Measurements from ENCODE around the gene AOPEP. TPM values are rescaled to one million over a fixed set of nuclear protein-coding genes. Genes with fewer than 3 reads are reported as not detected.

Gene AOPEP
- total and polyA plus RNA-seq, 9 of the 15 experiments (the other 6 are each of a cell fraction or from before 2014, with no cell fraction given) = 4.5 to 19.3 (median 13.5) TPM

GRCh38 chr9:94825611-94825958 is 99.1 kb downstream of the AOPEP start:
- Histone ChIP-seq H3K9me3 (replicated peaks; ENCODE audit: control insufficient read depth, insufficient read depth, low read depth, low read length) (no peaks in the 10 kb centered on the region), H3K27me3 (ENCODE audit: control insufficient read depth in 2 of 2, insufficient read depth in 2 of 2, low read length in 2 of 2) (no peaks in the 10 kb centered on the region), H3K79me2 (ENCODE audit: control insufficient read depth, insufficient read depth, low read length) (no peaks in the 10 kb centered on the region), H3K4me2 (ENCODE audit: insufficient read depth, low read length) (no peak overlapping the region), H4K20me1 (replicated peaks; ENCODE audit: control insufficient read depth, insufficient read depth, low read length) (no peaks in the 10 kb centered on the region), H3K4me3 (no peak overlapping the region), H2AFZ (ENCODE audit: low read depth, low read length) (no peak overlapping the region), H3K9ac (ENCODE audit: insufficient read depth in 1 of 2, low read depth in 2 of 2, low read length in 2 of 2) (no peak overlapping the region), H3K27ac (ENCODE audit: extremely low read depth, low read depth, low read length) (no peak overlapping the region), H3K9me1 (ENCODE audit: control insufficient read depth, insufficient read depth, low read length) (no peaks in the 10 kb centered on the region), H3K36me3 (ENCODE audit: control insufficient read depth, insufficient read depth, low read length) (no peaks in the 10 kb centered on the region), H3K4me1 (replicated peaks in 1 of 2; ENCODE audit: control insufficient read depth in 2 of 2, insufficient read depth in 2 of 2, low read length in 2 of 2) (no peaks in the 10 kb centered on the region)
- no peak for DNase-seq (ENCODE audit: extremely low read depth in 1 of 4, low spot score in 3 of 4)
- 70% methylated on average over 4 of the region's 4 CpGs for WGBS (ENCODE audit: insufficient coverage, low coverage, missing lambda C conversion rate)
- FAIRE-seq = no peak
- ChIA-PET POLR2A (interaction anchor here (0.7 kb wide), 1 partner anchor 56 kb away, joined by 3 read pairs; no protein-coding TSS in a partner anchor), CTCF (ENCODE audit: low intra/inter-chr PET ratio) (no interaction called here)
- no TSS peak for BruUV-seq (replicated peaks)
- intact Hi-C loops (cut with micrococcal nuclease) = no loop called here
- in situ Hi-C loops (cut with MboI) = no loop called here
- no peak for ATAC-seq
- TF ChIP-seq ZBTB40 (IDR thresholded peaks at IDR 0.05) (no peak), ZBTB40 (CRISPR knock-in tag; IDR thresholded peaks at IDR 0.05) (no peak), ZNF280A (IDR thresholded peaks at IDR 0.05; ENCODE audit: low read depth, partially characterized antibody) (no peak)
- TF ChIP-seq, protein P1, sequence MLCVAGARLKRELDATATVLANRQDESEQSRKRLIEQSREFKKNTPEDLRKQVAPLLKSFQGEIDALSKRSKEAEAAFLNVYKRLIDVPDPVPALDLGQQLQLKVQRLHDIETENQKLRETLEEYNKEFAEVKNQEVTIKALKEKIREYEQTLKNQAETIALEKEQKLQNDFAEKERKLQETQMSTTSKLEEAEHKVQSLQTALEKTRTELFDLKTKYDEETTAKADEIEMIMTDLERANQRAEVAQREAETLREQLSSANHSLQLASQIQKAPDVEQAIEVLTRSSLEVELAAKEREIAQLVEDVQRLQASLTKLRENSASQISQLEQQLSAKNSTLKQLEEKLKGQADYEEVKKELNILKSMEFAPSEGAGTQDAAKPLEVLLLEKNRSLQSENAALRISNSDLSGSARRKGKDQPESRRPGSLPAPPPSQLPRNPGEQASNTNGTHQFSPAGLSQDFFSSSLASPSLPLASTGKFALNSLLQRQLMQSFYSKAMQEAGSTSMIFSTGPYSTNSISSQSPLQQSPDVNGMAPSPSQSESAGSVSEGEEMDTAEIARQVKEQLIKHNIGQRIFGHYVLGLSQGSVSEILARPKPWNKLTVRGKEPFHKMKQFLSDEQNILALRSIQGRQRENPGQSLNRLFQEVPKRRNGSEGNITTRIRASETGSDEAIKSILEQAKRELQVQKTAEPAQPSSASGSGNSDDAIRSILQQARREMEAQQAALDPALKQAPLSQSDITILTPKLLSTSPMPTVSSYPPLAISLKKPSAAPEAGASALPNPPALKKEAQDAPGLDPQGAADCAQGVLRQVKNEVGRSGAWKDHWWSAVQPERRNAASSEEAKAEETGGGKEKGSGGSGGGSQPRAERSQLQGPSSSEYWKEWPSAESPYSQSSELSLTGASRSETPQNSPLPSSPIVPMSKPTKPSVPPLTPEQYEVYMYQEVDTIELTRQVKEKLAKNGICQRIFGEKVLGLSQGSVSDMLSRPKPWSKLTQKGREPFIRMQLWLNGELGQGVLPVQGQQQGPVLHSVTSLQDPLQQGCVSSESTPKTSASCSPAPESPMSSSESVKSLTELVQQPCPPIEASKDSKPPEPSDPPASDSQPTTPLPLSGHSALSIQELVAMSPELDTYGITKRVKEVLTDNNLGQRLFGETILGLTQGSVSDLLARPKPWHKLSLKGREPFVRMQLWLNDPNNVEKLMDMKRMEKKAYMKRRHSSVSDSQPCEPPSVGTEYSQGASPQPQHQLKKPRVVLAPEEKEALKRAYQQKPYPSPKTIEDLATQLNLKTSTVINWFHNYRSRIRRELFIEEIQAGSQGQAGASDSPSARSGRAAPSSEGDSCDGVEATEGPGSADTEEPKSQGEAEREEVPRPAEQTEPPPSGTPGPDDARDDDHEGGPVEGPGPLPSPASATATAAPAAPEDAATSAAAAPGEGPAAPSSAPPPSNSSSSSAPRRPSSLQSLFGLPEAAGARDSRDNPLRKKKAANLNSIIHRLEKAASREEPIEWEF (CRISPR knock-in tag; IDR thresholded peaks at IDR 0.05) = no peak
- TF ChIP-seq, protein P2, sequence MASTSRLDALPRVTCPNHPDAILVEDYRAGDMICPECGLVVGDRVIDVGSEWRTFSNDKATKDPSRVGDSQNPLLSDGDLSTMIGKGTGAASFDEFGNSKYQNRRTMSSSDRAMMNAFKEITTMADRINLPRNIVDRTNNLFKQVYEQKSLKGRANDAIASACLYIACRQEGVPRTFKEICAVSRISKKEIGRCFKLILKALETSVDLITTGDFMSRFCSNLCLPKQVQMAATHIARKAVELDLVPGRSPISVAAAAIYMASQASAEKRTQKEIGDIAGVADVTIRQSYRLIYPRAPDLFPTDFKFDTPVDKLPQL (IDR thresholded peaks at IDR 0.05; ENCODE audit: extremely low read depth, insufficient read length) = no peak

Data from K562 (cell line).